HepG2 (cell line): ENCODE measurements around the gene SOCS3.

ENCODE experiments used
- CHD2 ChIP-seq: IDR thresholded peaks from 2 replicates; pipeline ENCODE4 v1.6.1; 2011; ENCODE audit warnings: low read depth, low read length, improper control_type of control experiment
- ESRRA ChIP-seq: sonication (generic); formaldehyde crosslinking; IDR thresholded peaks from 2 replicates; pipeline ENCODE4 v1.5.1; 2020; ENCODE audit warnings: mild to moderate bottlenecking, low read depth, missing genetic modification reagents
- ETV6 ChIP-seq: sonication (generic); formaldehyde crosslinking; conservative IDR thresholded peaks from 2 replicates; pipeline ENCODE4 v1.4.0; 2020; ENCODE audit warnings: missing genetic modification reagents
- HOXA9 ChIP-seq: sonication (generic); formaldehyde crosslinking; IDR thresholded peaks from 2 replicates; pipeline ENCODE4 v1.8.1; 2022; ENCODE audit warnings: missing genetic modification reagents, mild to moderate bottlenecking, moderate library complexity, borderline replicate concordance
- RFX1 ChIP-seq: fragments of 450-650 bp; IDR thresholded peaks from 2 replicates; pipeline ENCODE4 v1.6.1; 2017
- TCF7 ChIP-seq: sonication (generic); IDR thresholded peaks from 2 replicates; pipeline ENCODE4 v1.6.1; 2016; ENCODE audit warnings: antibody characterized with exemption, low read depth
- TF ChIP-seq, protein P1 (sequence below), 2 experiments: IDR thresholded peaks; 2 replicates each; pipeline ENCODE4 v1.6.1; 2011 to 2012; ENCODE audit warnings: low read length in 2 of 2, borderline replicate concordance in 1 of 2, low read depth in 1 of 2, mild to moderate bottlenecking in 1 of 2, moderate library complexity in 1 of 2
- TF ChIP-seq, protein P2 (sequence below): sonication (generic); formaldehyde crosslinking; IDR thresholded peaks from 2 replicates; pipeline ENCODE4 v1.5.0; 2020; ENCODE audit warnings: mild to moderate bottlenecking, missing genetic modification reagents, moderate library complexity
- TF ChIP-seq, protein P3 (sequence below): sonication (generic); formaldehyde crosslinking; IDR thresholded peaks from 2 replicates; pipeline ENCODE4 v1.8.1; 2023; ENCODE audit warnings: mild to moderate bottlenecking, missing genetic modification reagents

DNA sequence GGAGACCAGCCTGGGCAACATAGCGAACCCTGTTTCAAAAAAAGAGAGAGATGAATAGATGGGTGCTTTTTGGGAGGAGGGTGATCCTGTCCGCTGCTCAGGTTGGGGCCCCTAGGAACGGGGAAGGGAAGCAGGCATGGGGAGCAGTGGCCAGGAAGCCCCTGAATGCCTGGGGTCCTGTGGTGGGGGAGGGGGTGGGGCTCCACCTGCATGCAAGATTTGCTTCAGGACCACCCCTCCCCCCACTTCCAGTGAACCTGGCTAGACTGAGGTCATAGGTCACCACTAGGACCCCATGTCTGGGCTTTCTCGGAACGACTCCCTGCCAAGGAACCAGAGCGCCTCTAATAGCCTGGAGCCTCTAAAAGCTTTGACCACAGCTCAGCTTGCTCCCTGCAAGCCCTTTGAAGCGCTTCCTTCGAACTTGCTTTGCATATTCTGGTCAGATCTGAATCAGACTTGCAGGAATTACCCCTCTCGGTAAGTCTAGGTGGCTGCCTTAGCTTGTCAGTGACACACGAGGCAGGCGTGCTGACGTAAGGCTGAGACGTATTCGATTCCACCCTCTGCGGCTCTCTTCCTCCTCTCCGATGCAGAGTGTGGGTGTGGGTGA lies 3.7 kb downstream of the SOCS3 start:
- TF ChIP-seq HOXA9 (CRISPR knock-in tag) (no peak), RFX1 (no peak), ESRRA (CRISPR knock-in tag) (no peak), TCF7 (no peak), ETV6 (CRISPR knock-in tag) (no peak), CHD2 (no peak)
- TF ChIP-seq, protein P1, sequence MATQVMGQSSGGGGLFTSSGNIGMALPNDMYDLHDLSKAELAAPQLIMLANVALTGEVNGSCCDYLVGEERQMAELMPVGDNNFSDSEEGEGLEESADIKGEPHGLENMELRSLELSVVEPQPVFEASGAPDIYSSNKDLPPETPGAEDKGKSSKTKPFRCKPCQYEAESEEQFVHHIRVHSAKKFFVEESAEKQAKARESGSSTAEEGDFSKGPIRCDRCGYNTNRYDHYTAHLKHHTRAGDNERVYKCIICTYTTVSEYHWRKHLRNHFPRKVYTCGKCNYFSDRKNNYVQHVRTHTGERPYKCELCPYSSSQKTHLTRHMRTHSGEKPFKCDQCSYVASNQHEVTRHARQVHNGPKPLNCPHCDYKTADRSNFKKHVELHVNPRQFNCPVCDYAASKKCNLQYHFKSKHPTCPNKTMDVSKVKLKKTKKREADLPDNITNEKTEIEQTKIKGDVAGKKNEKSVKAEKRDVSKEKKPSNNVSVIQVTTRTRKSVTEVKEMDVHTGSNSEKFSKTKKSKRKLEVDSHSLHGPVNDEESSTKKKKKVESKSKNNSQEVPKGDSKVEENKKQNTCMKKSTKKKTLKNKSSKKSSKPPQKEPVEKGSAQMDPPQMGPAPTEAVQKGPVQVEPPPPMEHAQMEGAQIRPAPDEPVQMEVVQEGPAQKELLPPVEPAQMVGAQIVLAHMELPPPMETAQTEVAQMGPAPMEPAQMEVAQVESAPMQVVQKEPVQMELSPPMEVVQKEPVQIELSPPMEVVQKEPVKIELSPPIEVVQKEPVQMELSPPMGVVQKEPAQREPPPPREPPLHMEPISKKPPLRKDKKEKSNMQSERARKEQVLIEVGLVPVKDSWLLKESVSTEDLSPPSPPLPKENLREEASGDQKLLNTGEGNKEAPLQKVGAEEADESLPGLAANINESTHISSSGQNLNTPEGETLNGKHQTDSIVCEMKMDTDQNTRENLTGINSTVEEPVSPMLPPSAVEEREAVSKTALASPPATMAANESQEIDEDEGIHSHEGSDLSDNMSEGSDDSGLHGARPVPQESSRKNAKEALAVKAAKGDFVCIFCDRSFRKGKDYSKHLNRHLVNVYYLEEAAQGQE (IDR thresholded peaks at IDR 0.05; ENCODE audit: borderline replicate concordance in 1 of 2, low read depth in 1 of 2, low read length in 2 of 2): no peak
- TF ChIP-seq, protein P2, sequence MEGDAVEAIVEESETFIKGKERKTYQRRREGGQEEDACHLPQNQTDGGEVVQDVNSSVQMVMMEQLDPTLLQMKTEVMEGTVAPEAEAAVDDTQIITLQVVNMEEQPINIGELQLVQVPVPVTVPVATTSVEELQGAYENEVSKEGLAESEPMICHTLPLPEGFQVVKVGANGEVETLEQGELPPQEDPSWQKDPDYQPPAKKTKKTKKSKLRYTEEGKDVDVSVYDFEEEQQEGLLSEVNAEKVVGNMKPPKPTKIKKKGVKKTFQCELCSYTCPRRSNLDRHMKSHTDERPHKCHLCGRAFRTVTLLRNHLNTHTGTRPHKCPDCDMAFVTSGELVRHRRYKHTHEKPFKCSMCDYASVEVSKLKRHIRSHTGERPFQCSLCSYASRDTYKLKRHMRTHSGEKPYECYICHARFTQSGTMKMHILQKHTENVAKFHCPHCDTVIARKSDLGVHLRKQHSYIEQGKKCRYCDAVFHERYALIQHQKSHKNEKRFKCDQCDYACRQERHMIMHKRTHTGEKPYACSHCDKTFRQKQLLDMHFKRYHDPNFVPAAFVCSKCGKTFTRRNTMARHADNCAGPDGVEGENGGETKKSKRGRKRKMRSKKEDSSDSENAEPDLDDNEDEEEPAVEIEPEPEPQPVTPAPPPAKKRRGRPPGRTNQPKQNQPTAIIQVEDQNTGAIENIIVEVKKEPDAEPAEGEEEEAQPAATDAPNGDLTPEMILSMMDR: no peak
- TF ChIP-seq, protein P3, sequence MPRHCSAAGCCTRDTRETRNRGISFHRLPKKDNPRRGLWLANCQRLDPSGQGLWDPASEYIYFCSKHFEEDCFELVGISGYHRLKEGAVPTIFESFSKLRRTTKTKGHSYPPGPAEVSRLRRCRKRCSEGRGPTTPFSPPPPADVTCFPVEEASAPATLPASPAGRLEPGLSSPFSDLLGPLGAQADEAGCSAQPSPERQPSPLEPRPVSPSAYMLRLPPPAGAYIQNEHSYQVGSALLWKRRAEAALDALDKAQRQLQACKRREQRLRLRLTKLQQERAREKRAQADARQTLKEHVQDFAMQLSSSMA: no peak
